ENCODE data around the gene JAZF1. TPM values are rescaled to one million over a fixed set of nuclear protein-coding genes. Genes with fewer than 3 reads are reported as not detected.

Gene JAZF1
- total and polyA plus RNA-seq, 2 of the 4 experiments (the other 2 are of a cell fraction) = 8.4 to 10.5 TPM

- Histone ChIP-seq H3K4me3 (ENCODE audit: insufficient read depth, low read depth, low read length) (no peak overlapping the region), H2AFZ (replicated peaks; ENCODE audit: low read length, poor library complexity) (no peak overlapping the region), H4K20me1 (ENCODE audit: insufficient read depth, low read length) (peaks cover 4% of the 10 kb centered on the region; the same call in 1 of the 2 replicates), H2AK9ac (replicated peaks; ENCODE audit: low read depth, low read length, poor library complexity) (no peak overlapping the region), H2BK120ac (ENCODE audit: low read depth, low read length) (no peak overlapping the region), H3K18ac (ENCODE audit: low read depth, low read length) (no peak overlapping the region), H2BK15ac (ENCODE audit: low read depth, low read length) (no peak overlapping the region), H3K9me1 (ENCODE audit: insufficient read depth, low read length) (peaks cover 10% of the 10 kb centered on the region), H3K4me2 (ENCODE audit: low read depth, low read length) (no peak overlapping the region), H3K4me1 (ENCODE audit: control insufficient read depth, insufficient read depth, low read length) (peaks cover 11% of the 10 kb centered on the region), H3K27me3 (ENCODE audit: control insufficient read depth, insufficient read depth, low read length) (no peaks in the 10 kb centered on the region), H3K56ac (ENCODE audit: extremely low read depth, insufficient read depth, low read length) (no peak overlapping the region), H4K5ac (ENCODE audit: low read depth, low read length) (no peak overlapping the region), H3K23ac (ENCODE audit: low read depth, low read length) (no peak overlapping the region), H3K9me3 (ENCODE audit: control insufficient read depth, insufficient read depth, low read length) (no peaks in the 10 kb centered on the region), H4K8ac (ENCODE audit: low read depth in 2 of 2, low read length in 2 of 2) (no peak overlapping the region), H3K14ac (replicated peaks; ENCODE audit: low read depth, low read length) (no peak overlapping the region), H2BK5ac (ENCODE audit: low read depth, low read length, poor library complexity, severe bottlenecking) (no peak overlapping the region), H4K91ac (ENCODE audit: insufficient read depth, low read depth, low read length) (no peak overlapping the region), H2BK20ac (ENCODE audit: low read depth, low read length) (no peak overlapping the region), H3K36me3 (ENCODE audit: control insufficient read depth, insufficient read depth, low read length) (no peaks in the 10 kb centered on the region), H3K9ac (ENCODE audit: low read depth, low read length) (no peak overlapping the region), H3K4ac (ENCODE audit: low read depth, low read length) (no peak overlapping the region), H2AK5ac (ENCODE audit: low read depth, low read length) (no peak overlapping the region), H3K79me1 (ENCODE audit: low read depth in 1 of 2, low read length in 2 of 2) (peaks cover 14 to 22% of the 10 kb centered on the region in 2 experiments; a peak in 3 of 4 replicates), H3K27ac (ENCODE audit: insufficient read depth, low read length) (no peak overlapping the region)
- dilution Hi-C loops (cut with HindIII; ENCODE audit: low sequenced_read_pairs, unreplicated experiment) (no loop called here), in situ Hi-C loops (cut with MboI; ENCODE audit: low sequenced_read_pairs) (no loop called here), intact Hi-C loops (cut with micrococcal nuclease) (no loop called here)
- ChIA-PET POLR2A (ENCODE audit: unreplicated experiment) (no interaction called here), CTCF (interaction anchor here (0.6 to 1.1 kb wide), 3 partner anchors 9 to 732 kb away, joined by 3 to 4 read pairs (median 3); no protein-coding TSS in a partner anchor)
- TF ChIP-seq RFX5 (IDR thresholded peaks at IDR 0.05; ENCODE audit: low read depth, low read length) = no peak
- TF ChIP-seq FOS (IDR thresholded peaks at IDR 0.05; ENCODE audit: low read depth, low read length) = no peak
- TF ChIP-seq SMC3 (IDR thresholded peaks at IDR 0.05; ENCODE audit: low read depth, low read length) = no peak
- TF ChIP-seq BHLHE40 (IDR thresholded peaks at IDR 0.05; ENCODE audit: low read depth, low read length) = no peak
- TF ChIP-seq USF2 (IDR thresholded peaks at IDR 0.05; ENCODE audit: low read depth, low read length) = no peak
- no peak for TF ChIP-seq CEBPB (IDR thresholded peaks at IDR 0.05; ENCODE audit: low read depth, low read length)
- no peak for TF ChIP-seq MAFK (IDR thresholded peaks at IDR 0.05; ENCODE audit: low read depth, low read length)
- no peak for TF ChIP-seq RAD21 (IDR thresholded peaks at IDR 0.05; ENCODE audit: low read length)
- no peak for TF ChIP-seq ELK1 (IDR thresholded peaks at IDR 0.05; ENCODE audit: borderline replicate concordance, low read depth, low read length)
- no peak for TF ChIP-seq CTCF (conservative IDR thresholded peaks at IDR 0.05; ENCODE audit: low read depth, low read length)
- TF ChIP-seq MAZ (IDR thresholded peaks at IDR 0.05; ENCODE audit: borderline replicate concordance, low read depth, low read length) = no peak
- no peak for TF ChIP-seq POLR2A (IDR thresholded peaks at IDR 0.05; ENCODE audit: low read depth, low read length)
- no peak for TF ChIP-seq NFE2L2 (IDR thresholded peaks at IDR 0.05; ENCODE audit: low read depth, low read length)
- TF ChIP-seq RCOR1 (IDR thresholded peaks at IDR 0.05; ENCODE audit: insufficient replicate concordance, low read length) = no peak
- no peak for TF ChIP-seq CHD1 (IDR thresholded peaks at IDR 0.05; ENCODE audit: low read depth, low read length)
- BruUV-seq (replicated peaks) = no TSS peak
- DNase-seq (no peak), ATAC-seq (ENCODE audit: low read depth) (no peak)
Observed at GRCh38 chr7:27928001-27928400, 252.6 kb downstream of the JAZF1 start.

Measured in IMR-90 (cell line).